HUES64 (cell line): ENCODE results near the gene PLSCR1. TPM values are rescaled to one million over a fixed set of nuclear protein-coding genes. Genes with fewer than 3 reads are reported as not detected.

Source experiments
- H3K27ac ChIP-seq: 2 replicates; pipeline ENCODE4 v1.7.0; 2013; ENCODE audit warnings: low read depth, low read length, inconsistent platforms
- H3K27me3 ChIP-seq: 2 replicates; pipeline ENCODE4 v1.6.1; 2013; ENCODE audit warnings: mild to moderate bottlenecking, low read length; ENCODE audit not compliant: insufficient read depth
- H3K36me3 ChIP-seq: 2 replicates; pipeline ENCODE4 v1.6.1; 2013; ENCODE audit warnings: mild to moderate bottlenecking, low read length; ENCODE audit not compliant: insufficient read depth
- H3K4me1 ChIP-seq: 2 replicates; pipeline ENCODE4 v1.6.1; 2013; ENCODE audit warnings: mild to moderate bottlenecking, low read length, moderate library complexity; ENCODE audit not compliant: insufficient read depth
- H3K4me3 ChIP-seq: 2 replicates; pipeline ENCODE4 v1.5.1; 2013; ENCODE audit warnings: mild to moderate bottlenecking, low read length, moderate library complexity
- H3K9ac ChIP-seq: 2 replicates; pipeline ENCODE4 v1.6.1; 2013; ENCODE audit warnings: mild to moderate bottlenecking, low read depth, low read length
- H3K9me3 ChIP-seq: 2 replicates; pipeline ENCODE4 v1.6.1; 2013; ENCODE audit warnings: low read depth, low read length; ENCODE audit not compliant: insufficient read depth
- WGBS: fragments of 150-250, 120-280 bp; methylation state at CpG from one replicate; pipeline ENCODE4 v1.1.7; 2013; ENCODE audit warnings: missing lambda C conversion rate; 5-methylcytosine and 5-hydroxymethylcytosine counted together
- polyA plus RNA-seq, 2 experiments: library from polyadenylated mRNA; stranded (reverse); fragments of 50-300 nt; gene quantifications; one replicate each; pipeline ENCODE4 v1.2.3, GENCODE V29; 2013

Gene PLSCR1
- polyA plus RNA-seq (2013, experiment 1 of 2) = 30.6 TPM
- polyA plus RNA-seq (2013, experiment 2 of 2) = 32.9 TPM

GRCh38 chr3:146544002-146544928 is at the start of gene PLSCR1:
Gene PLSCR1 (minus strand): TSS chr3:146544607. CDS start chr3:146536552, 8,055 bp downstream.
- Histone ChIP-seq H3K27ac (peak within 1 kb of the TSS; percentile 32; the same call in 1 of the 2 replicates), H3K4me3 (peak within 1 kb of the TSS; percentile 58)
- under 1% methylated on average over 50 of the region's 51 CpGs for WGBS

GRCh38 chr3:146593776-146594175 is 49.4 kb upstream of the PLSCR1 start:
- no peak overlapping the region for H3K27ac ChIP-seq
- H3K9me3 ChIP-seq = no peaks in the 10 kb centered on the region
- H3K4me1 ChIP-seq = peaks cover 4% of the 10 kb centered on the region; the same call in 1 of the 2 replicates
- H3K36me3 ChIP-seq = no peaks in the 10 kb centered on the region
- 87% methylated on average over 3 of the region's 3 CpGs for WGBS
- H3K4me3 ChIP-seq = no peak overlapping the region
- H3K27me3 ChIP-seq = no peaks in the 10 kb centered on the region
- no peak overlapping the region for H3K9ac ChIP-seq

More at GRCh38 chr3:146544002-146544928, at the start of gene PLSCR1:
- Histone ChIP-seq H3K9ac (peak within 1 kb of the TSS; percentile 67), H3K36me3 (peaks cover 9% of the 10 kb centered on the region), H3K27me3 (no peaks in the 10 kb centered on the region), H3K4me1 (peaks cover 19% of the 10 kb centered on the region), H3K9me3 (peaks cover 7% of the 10 kb centered on the region; the same call in 1 of the 2 replicates)

- no peaks in the 10 kb centered on the region for H3K36me3 ChIP-seq
- 78% methylated on average over 2 of the region's 2 CpGs for WGBS
Measured at GRCh38 chr3:146590521-146590920, 46.1 kb upstream of the PLSCR1 start.

GRCh38 chr3:146589899-146590508 is 45.6 kb upstream of the PLSCR1 start:
- Histone ChIP-seq H3K27me3 (no peaks in the 10 kb centered on the region), H3K4me3 (no peak overlapping the region), H3K27ac (no peak overlapping the region), H3K36me3 (no peaks in the 10 kb centered on the region), H3K9ac (no peak overlapping the region), H3K9me3 (no peaks in the 10 kb centered on the region), H3K4me1 (peaks cover 17% of the 10 kb centered on the region)
- no CpG with 5 or more reads among the region's 1 CpG for WGBS

More at GRCh38 chr3:146590521-146590920, 46.1 kb upstream of the PLSCR1 start:
- H3K9me3 ChIP-seq = no peaks in the 10 kb centered on the region
- H3K27ac ChIP-seq = no peak overlapping the region
- H3K4me3 ChIP-seq = no peak overlapping the region
- H3K9ac ChIP-seq = no peak overlapping the region
- no peaks in the 10 kb centered on the region for H3K27me3 ChIP-seq
- peaks cover 11% of the 10 kb centered on the region for H3K4me1 ChIP-seq

- H3K36me3 ChIP-seq = peaks cover 12% of the 10 kb centered on the region
- H3K4me3 ChIP-seq = no peak overlapping the region
- peaks cover 25% of the 10 kb centered on the region for H3K9me3 ChIP-seq
- no peaks in the 10 kb centered on the region for H3K27me3 ChIP-seq
- no peak overlapping the region for H3K9ac ChIP-seq
- peaks cover 23% of the 10 kb centered on the region for H3K4me1 ChIP-seq
- H3K27ac ChIP-seq = 0 out of 2 replicates have a peak overlapping the region, but pooled peaks have one; percentile 9
Measured at GRCh38 chr3:146585156-146585555, 40.7 kb upstream of the PLSCR1 start.

- Histone ChIP-seq H3K27me3 (no peaks in the 10 kb centered on the region), H3K27ac (no peak overlapping the region), H3K4me3 (no peak overlapping the region), H3K36me3 (peaks cover 12% of the 10 kb centered on the region), H3K4me1 (peaks cover 20% of the 10 kb centered on the region), H3K9ac (no peak overlapping the region), H3K9me3 (peaks cover 25% of the 10 kb centered on the region)
Measured at GRCh38 chr3:146581951-146582467, 37.6 kb upstream of the PLSCR1 start.

GRCh38 chr3:146581080-146581601 is 36.7 kb upstream of the PLSCR1 start:
- Histone ChIP-seq H3K9me3 (peaks cover 25% of the 10 kb centered on the region), H3K9ac (no peak overlapping the region), H3K4me1 (peaks cover 19% of the 10 kb centered on the region), H3K27ac (no peak overlapping the region), H3K27me3 (no peaks in the 10 kb centered on the region), H3K4me3 (no peak overlapping the region), H3K36me3 (peaks cover 12% of the 10 kb centered on the region)
- 83% methylated on average over 1 of the region's 1 CpG for WGBS

GRCh38 chr3:146577662-146578061 is 33.3 kb upstream of the PLSCR1 start:
- no peak overlapping the region for H3K4me3 ChIP-seq
- no peaks in the 10 kb centered on the region for H3K27me3 ChIP-seq
- H3K36me3 ChIP-seq = 0 out of 2 replicates have a peak, but pooled peaks cover 7% of the 10 kb centered on the region
- no peak overlapping the region for H3K9ac ChIP-seq
- H3K4me1 ChIP-seq = no peaks in the 10 kb centered on the region
- peaks cover 12% of the 10 kb centered on the region for H3K9me3 ChIP-seq
- no peak overlapping the region for H3K27ac ChIP-seq

- H3K27me3 ChIP-seq = no peaks in the 10 kb centered on the region
- H3K9me3 ChIP-seq = no peaks in the 10 kb centered on the region
- no peak overlapping the region for H3K9ac ChIP-seq
- no peaks in the 10 kb centered on the region for H3K4me1 ChIP-seq
- 98% methylated on average over 2 of the region's 2 CpGs for WGBS
- H3K4me3 ChIP-seq = no peak overlapping the region
- H3K27ac ChIP-seq = no peak overlapping the region
- no peaks in the 10 kb centered on the region for H3K36me3 ChIP-seq
Measured at GRCh38 chr3:146575636-146576035, 31.2 kb upstream of the PLSCR1 start.

- Histone ChIP-seq H3K27ac (no peak overlapping the region), H3K27me3 (no peaks in the 10 kb centered on the region), H3K36me3 (no peaks in the 10 kb centered on the region), H3K9ac (no peak overlapping the region), H3K4me3 (no peak overlapping the region), H3K4me1 (no peaks in the 10 kb centered on the region; the same call in 1 of the 2 replicates), H3K9me3 (no peaks in the 10 kb centered on the region)
- WGBS = 100% methylated on average over 1 of the region's 1 CpG
Measured at GRCh38 chr3:146574173-146574572, 29.8 kb upstream of the PLSCR1 start.

- Histone ChIP-seq H3K9me3 (no peaks in the 10 kb centered on the region), H3K27ac (no peak overlapping the region), H3K27me3 (no peaks in the 10 kb centered on the region), H3K4me1 (no peaks in the 10 kb centered on the region; the same call in 1 of the 2 replicates), H3K4me3 (no peak overlapping the region), H3K9ac (no peak overlapping the region), H3K36me3 (no peaks in the 10 kb centered on the region)
- 92% methylated on average over 3 of the region's 3 CpGs for WGBS
Measured at GRCh38 chr3:146569314-146569713, 24.9 kb upstream of the PLSCR1 start.
